ENCODE results near the gene NECTIN3.

The NECTIN3 gene

GRCh38 chr3:111194048-111194447 lies 122.4 kb downstream of the NECTIN3 start:
- DNase-seq (ENCODE audit: insufficient read length, low spot score) (no peak), FAIRE-seq (no peak)

GRCh38 chr3:111197485-111197884 lies 125.9 kb downstream of the NECTIN3 start:
- DNase-seq (ENCODE audit: insufficient read length, low spot score), result no peak
- no peak for FAIRE-seq

GRCh38 chr3:111200027-111200426 lies 128.4 kb downstream of the NECTIN3 start:
- FAIRE-seq, result no peak
- DNase-seq (ENCODE audit: insufficient read length, low spot score), result no peak

- FAIRE-seq (no peak), DNase-seq (ENCODE audit: insufficient read length, low spot score) (peak; percentile 5)
These were observed 138.5 kb downstream of the NECTIN3 start for GRCh38 chr3:111210003-111210711.

GRCh38 chr3:111210866-111211564 lies 139.4 kb downstream of the NECTIN3 start:
- FAIRE-seq (no peak), DNase-seq (ENCODE audit: insufficient read length, low spot score) (no peak)

GRCh38 chr3:111212511-111212910 lies 140.9 kb downstream of the NECTIN3 start:
- no peak for DNase-seq (ENCODE audit: insufficient read length, low spot score)
- FAIRE-seq, result no peak

- DNase-seq (ENCODE audit: insufficient read length, low spot score), result no peak
- FAIRE-seq, result no peak
These were observed 143.9 kb downstream of the NECTIN3 start for GRCh38 chr3:111215481-111215880.

GRCh38 chr3:111218615-111219014 lies 147.0 kb downstream of the NECTIN3 start:
- DNase-seq (ENCODE audit: insufficient read length, low spot score) (no peak), FAIRE-seq (no peak)

- FAIRE-seq, result no peak
- DNase-seq (ENCODE audit: insufficient read length, low spot score), result no peak
These were observed 155.6 kb downstream of the NECTIN3 start for GRCh38 chr3:111227216-111227615.

GRCh38 chr3:111229301-111229700 lies 157.7 kb downstream of the NECTIN3 start:
- no peak for FAIRE-seq
- no peak for DNase-seq (ENCODE audit: insufficient read length, low spot score)

- no peak for FAIRE-seq
- DNase-seq (ENCODE audit: insufficient read length, low spot score), result no peak
These were observed 165.5 kb downstream of the NECTIN3 start for GRCh38 chr3:111236836-111237713.

- no peak for DNase-seq (ENCODE audit: insufficient read length, low spot score)
- no peak for FAIRE-seq
These were observed 166.3 kb downstream of the NECTIN3 start for GRCh38 chr3:111237946-111238345.

- no peak for FAIRE-seq
These were observed 167.3 kb downstream of the NECTIN3 start for GRCh38 chr3:111238885-111239284.

GRCh38 chr3:111241960-111242359 lies 170.3 kb downstream of the NECTIN3 start:
- no peak for FAIRE-seq

More at GRCh38 chr3:111238885-111239284, 167.3 kb downstream of the NECTIN3 start:
- DNase-seq (ENCODE audit: insufficient read length, low spot score), result no peak

More at GRCh38 chr3:111241960-111242359, 170.3 kb downstream of the NECTIN3 start:
- DNase-seq (ENCODE audit: insufficient read length, low spot score), result no peak
